IMR-90 (cell line): ENCODE results near the gene SCNM1.

Experiments used
- CHD1 ChIP-seq: IDR thresholded peaks from 2 replicates; pipeline ENCODE4 v1.6.1; 2012; ENCODE audit warnings: low read depth, low read length, improper control_type of control experiment
- FOS ChIP-seq: fragments of 150-350 bp; IDR thresholded peaks from 2 replicates; pipeline ENCODE4 v1.6.1; 2016; ENCODE audit warnings: low read depth, low read length
- MAFK ChIP-seq: IDR thresholded peaks from 2 replicates; pipeline ENCODE4 v1.6.1; 2012; ENCODE audit warnings: low read depth, low read length, improper control_type of control experiment
- MAZ ChIP-seq: IDR thresholded peaks from 2 replicates; pipeline ENCODE4 v1.6.1; 2012; ENCODE audit warnings: low read depth, mild to moderate bottlenecking, low read length, improper control_type of control experiment, moderate library complexity, borderline replicate concordance
- MXI1 ChIP-seq: IDR thresholded peaks from 2 replicates; pipeline ENCODE4 v1.6.1; 2012; ENCODE audit warnings: low read depth, mild to moderate bottlenecking, low read length, moderate library complexity, borderline replicate concordance
- NFE2L2 ChIP-seq: fragments of 150-350 bp; IDR thresholded peaks from 2 replicates; pipeline ENCODE4 v1.6.1; 2016; ENCODE audit warnings: low read depth, mild to moderate bottlenecking, low read length
- POLR2A ChIP-seq: IDR thresholded peaks from 2 replicates; pipeline ENCODE4 v1.6.1; 2012; ENCODE audit warnings: mild to moderate bottlenecking, low read depth, low read length
- RAD21 ChIP-seq: IDR thresholded peaks from 2 replicates; pipeline ENCODE4 v1.6.1; 2012; ENCODE audit warnings: low read length, improper control_type of control experiment
- RCOR1 ChIP-seq: IDR thresholded peaks from 2 replicates; pipeline ENCODE4 v1.6.1; 2012; ENCODE audit warnings: mild to moderate bottlenecking, low read length, improper control_type of control experiment; ENCODE audit not compliant: insufficient replicate concordance
- RFX5 ChIP-seq: IDR thresholded peaks from 2 replicates; pipeline ENCODE4 v1.8.0; 2012; ENCODE audit warnings: low read depth, mild to moderate bottlenecking, low read length, moderate library complexity
- SMC3 ChIP-seq: fragments of 150-350 bp; IDR thresholded peaks from 2 replicates; pipeline ENCODE4 v1.6.1; 2016; ENCODE audit warnings: low read depth, mild to moderate bottlenecking, antibody characterized with exemption, low read length, moderate library complexity
- TF ChIP-seq, protein P1 (sequence below): conservative IDR thresholded peaks from 2 replicates; pipeline ENCODE4 v1.5.1; 2012; ENCODE audit warnings: mild to moderate bottlenecking, low read depth, low read length, improper control_type of control experiment
- TF ChIP-seq, protein P2 (sequence below): fragments of 150-350 bp; IDR thresholded peaks from 2 replicates; pipeline ENCODE4 v1.6.1; 2016; ENCODE audit warnings: low read depth, mild to moderate bottlenecking, low read length, moderate library complexity, borderline replicate concordance
- TF ChIP-seq, protein P3 (sequence below): fragments of 150-350 bp; IDR thresholded peaks from 2 replicates; pipeline ENCODE4 v1.6.1; 2017; ENCODE audit warnings: mild to moderate bottlenecking, antibody characterized with exemption, low read length, low read depth

DNA sequence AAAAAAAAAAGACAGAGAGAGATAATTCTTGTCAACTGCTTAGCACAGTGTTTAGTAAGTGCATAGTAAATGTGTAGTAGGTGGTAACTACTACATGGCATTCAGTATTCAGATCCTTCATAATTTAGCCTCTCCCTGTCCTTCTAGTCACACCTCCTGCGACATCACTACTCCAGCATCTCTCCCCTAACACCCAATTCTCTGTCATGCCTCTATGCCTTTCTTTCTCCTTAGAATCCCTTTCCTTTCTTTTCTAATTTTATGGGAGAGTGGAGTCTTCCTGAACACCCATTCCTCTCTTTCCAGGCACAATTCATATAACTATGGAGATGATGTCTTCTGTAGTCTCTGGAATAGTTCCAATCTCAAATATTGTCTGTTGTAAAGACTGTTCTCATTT, 27.9 kb downstream of the SCNM1 start:
- no peak for TF ChIP-seq POLR2A
- TF ChIP-seq, protein P1, sequence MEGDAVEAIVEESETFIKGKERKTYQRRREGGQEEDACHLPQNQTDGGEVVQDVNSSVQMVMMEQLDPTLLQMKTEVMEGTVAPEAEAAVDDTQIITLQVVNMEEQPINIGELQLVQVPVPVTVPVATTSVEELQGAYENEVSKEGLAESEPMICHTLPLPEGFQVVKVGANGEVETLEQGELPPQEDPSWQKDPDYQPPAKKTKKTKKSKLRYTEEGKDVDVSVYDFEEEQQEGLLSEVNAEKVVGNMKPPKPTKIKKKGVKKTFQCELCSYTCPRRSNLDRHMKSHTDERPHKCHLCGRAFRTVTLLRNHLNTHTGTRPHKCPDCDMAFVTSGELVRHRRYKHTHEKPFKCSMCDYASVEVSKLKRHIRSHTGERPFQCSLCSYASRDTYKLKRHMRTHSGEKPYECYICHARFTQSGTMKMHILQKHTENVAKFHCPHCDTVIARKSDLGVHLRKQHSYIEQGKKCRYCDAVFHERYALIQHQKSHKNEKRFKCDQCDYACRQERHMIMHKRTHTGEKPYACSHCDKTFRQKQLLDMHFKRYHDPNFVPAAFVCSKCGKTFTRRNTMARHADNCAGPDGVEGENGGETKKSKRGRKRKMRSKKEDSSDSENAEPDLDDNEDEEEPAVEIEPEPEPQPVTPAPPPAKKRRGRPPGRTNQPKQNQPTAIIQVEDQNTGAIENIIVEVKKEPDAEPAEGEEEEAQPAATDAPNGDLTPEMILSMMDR = no peak
- TF ChIP-seq MAFK = no peak
- TF ChIP-seq RAD21 = no peak
- no peak for TF ChIP-seq MXI1
- no peak for TF ChIP-seq RCOR1
- TF ChIP-seq SMC3 = no peak
- no peak for TF ChIP-seq CHD1
- no peak for TF ChIP-seq FOS
- no peak for TF ChIP-seq NFE2L2
- TF ChIP-seq RFX5 = no peak
- TF ChIP-seq MAZ = no peak
- TF ChIP-seq, protein P2, sequence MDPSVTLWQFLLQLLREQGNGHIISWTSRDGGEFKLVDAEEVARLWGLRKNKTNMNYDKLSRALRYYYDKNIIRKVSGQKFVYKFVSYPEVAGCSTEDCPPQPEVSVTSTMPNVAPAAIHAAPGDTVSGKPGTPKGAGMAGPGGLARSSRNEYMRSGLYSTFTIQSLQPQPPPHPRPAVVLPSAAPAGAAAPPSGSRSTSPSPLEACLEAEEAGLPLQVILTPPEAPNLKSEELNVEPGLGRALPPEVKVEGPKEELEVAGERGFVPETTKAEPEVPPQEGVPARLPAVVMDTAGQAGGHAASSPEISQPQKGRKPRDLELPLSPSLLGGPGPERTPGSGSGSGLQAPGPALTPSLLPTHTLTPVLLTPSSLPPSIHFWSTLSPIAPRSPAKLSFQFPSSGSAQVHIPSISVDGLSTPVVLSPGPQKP = no peak
- TF ChIP-seq, protein P3, sequence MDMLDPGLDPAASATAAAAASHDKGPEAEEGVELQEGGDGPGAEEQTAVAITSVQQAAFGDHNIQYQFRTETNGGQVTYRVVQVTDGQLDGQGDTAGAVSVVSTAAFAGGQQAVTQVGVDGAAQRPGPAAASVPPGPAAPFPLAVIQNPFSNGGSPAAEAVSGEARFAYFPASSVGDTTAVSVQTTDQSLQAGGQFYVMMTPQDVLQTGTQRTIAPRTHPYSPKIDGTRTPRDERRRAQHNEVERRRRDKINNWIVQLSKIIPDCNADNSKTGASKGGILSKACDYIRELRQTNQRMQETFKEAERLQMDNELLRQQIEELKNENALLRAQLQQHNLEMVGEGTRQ = no peak
